Left lung (tissue), 10 donors: ENCODE results near the gene NPVF. TPM values are rescaled to one million over a fixed set of nuclear protein-coding genes. Genes with fewer than 3 reads are reported as not detected.

Experiments
- ATAC-seq: fragments of 200-7000 bp; cut with Tn5 transposase; one replicate; pipeline ENCODE4 v1.9.1; 2020; ENCODE audit warnings: moderate library complexity
- DNase-seq, 4 donors: peaks; one replicate each; pipeline ENCODE4 v3.0.0-alpha.2; 2013 to 2020
- H3K27ac ChIP-seq, 2 donors: fragments of 200-600 bp; sonication (generic) in 1 of 2; one replicate each; pipeline versions ENCODE4 v1.5.0 to v1.8.0; 2020 to 2021
- H3K27me3 ChIP-seq, 2 donors: fragments of 200-600 bp; sonication (generic) in 1 of 2; one replicate each; pipeline versions ENCODE4 v1.5.0 to v1.8.0; 2020 to 2021
- H3K36me3 ChIP-seq, 2 donors: fragments of 200-600 bp; sonication (generic) in 1 of 2; one replicate each; pipeline versions ENCODE4 v1.5.0 to v1.8.0; 2020 to 2021
- H3K4me1 ChIP-seq, 2 donors: fragments of 200-600 bp; one replicate each; pipeline ENCODE4 v1.8.0; 2021
- H3K4me3 ChIP-seq, 2 donors: fragments of 200-600 bp; sonication (generic) in 1 of 2; one replicate each; pipeline versions ENCODE4 v1.5.0 to v1.8.0; 2020 to 2021; ENCODE audit warnings: mild to moderate bottlenecking in 1 of 2
- H3K9me3 ChIP-seq, 2 donors: fragments of 200-600 bp; sonication (generic) in 1 of 2; one replicate each; pipeline versions ENCODE4 v1.5.0 to v1.8.0; 2020 to 2021
- intact Hi-C, 2 donors: fragments of 100-400 bp; cut with DNase I; formaldehyde crosslinking; loops; one replicate each; pipeline versions ENCODE4 v1.11.2 to v1.14.2; 2022
- polyA plus RNA-seq, 6 donors: library from polyadenylated mRNA; unstranded; fragments of 120-200 nt; gene quantifications; one replicate each; pipeline ENCODE4 v1.2.1, GENCODE V29; 2013; ENCODE audit not compliant: insufficient read length in 6 of 6
- total RNA-seq, 2 donors: library from RNA; stranded (reverse); fragmentation: NEBNext Ultra II Directional; extraction: Animal tissue kit (Norgen Biotek cat#: 25700); gene quantifications; one replicate each; pipeline ENCODE4 v1.2.1, GENCODE V29; 2021
- TF ChIP-seq, protein P1 (sequence below), 2 donors: fragments of 200-600 bp; sonication (generic) in 1 of 2; IDR thresholded peaks; one replicate each; pipeline versions ENCODE4 v1.5.0 to v1.8.0; 2021; ENCODE audit warnings: antibody characterized with exemption in 2 of 2
- donor health status: DM: no; HTN: yes; CAD: no.
- donor health status: DM: no; HTN: no; CAD: no.

NPVF gene
- total and polyA plus RNA-seq, 8 donors, result not detected

- intact Hi-C loops, result no loop called here
- Histone ChIP-seq H3K27ac (peak overlapping the region; percentile 15 to 41), H3K9me3 (no peaks in the 10 kb centered on the region), H3K4me1 (peaks cover 4 to 24% of the 10 kb centered on the region in 2 donors), H3K4me3 (no peak overlapping the region), H3K27me3 (peaks cover 0 to 5% of the 10 kb centered on the region in 2 donors), H3K36me3 (no peaks in the 10 kb centered on the region)
- DNase-seq (peak in 1 of 4 donors; percentile 57), ATAC-seq (peak; percentile 68)
- TF ChIP-seq, protein P1, sequence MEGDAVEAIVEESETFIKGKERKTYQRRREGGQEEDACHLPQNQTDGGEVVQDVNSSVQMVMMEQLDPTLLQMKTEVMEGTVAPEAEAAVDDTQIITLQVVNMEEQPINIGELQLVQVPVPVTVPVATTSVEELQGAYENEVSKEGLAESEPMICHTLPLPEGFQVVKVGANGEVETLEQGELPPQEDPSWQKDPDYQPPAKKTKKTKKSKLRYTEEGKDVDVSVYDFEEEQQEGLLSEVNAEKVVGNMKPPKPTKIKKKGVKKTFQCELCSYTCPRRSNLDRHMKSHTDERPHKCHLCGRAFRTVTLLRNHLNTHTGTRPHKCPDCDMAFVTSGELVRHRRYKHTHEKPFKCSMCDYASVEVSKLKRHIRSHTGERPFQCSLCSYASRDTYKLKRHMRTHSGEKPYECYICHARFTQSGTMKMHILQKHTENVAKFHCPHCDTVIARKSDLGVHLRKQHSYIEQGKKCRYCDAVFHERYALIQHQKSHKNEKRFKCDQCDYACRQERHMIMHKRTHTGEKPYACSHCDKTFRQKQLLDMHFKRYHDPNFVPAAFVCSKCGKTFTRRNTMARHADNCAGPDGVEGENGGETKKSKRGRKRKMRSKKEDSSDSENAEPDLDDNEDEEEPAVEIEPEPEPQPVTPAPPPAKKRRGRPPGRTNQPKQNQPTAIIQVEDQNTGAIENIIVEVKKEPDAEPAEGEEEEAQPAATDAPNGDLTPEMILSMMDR (IDR thresholded peaks at IDR 0.05), result no peak
Measured at GRCh38 chr7:25260862-25261494, 32.7 kb upstream of the NPVF start.

DNA sequence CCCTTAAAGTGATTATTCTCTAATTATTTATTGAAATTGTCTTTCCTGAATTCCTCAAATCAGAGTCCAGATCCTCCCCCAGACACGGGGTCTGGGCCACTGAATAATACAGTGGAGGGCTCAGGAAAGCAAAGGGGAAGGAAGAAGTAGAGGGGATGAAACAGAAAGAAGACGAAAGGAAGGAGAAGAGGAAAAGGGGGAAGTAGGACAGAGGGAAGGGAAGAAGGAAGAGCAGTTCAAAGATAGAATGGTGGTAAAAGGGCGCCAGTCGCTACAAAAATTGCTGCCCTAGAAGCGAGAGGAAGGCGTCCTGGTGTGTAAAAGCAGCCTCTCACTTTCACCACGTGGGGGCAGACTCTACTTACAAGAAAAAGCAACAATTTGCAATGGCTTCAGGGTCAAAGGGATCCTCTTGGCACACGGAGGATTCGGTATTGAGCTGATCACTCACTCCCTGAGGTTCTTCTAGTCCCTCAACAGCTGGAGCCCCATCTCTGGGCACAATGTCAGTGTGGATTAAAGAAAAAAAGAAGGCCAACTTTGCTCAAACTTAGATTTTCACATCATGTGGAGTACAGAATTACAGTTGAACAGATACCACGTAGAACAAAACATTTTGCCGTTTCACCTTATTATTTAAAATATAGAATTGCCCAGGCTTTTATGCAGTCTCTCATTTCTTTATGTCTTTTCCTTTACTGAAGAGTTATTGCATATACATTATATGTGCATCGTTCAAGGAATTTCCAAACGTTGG, 31.4 kb upstream of the NPVF start:
- peak; percentile 89 for ATAC-seq

GRCh38 chr7:25256333-25256819, 28.1 kb upstream of the NPVF start:
- DNase-seq, result no peak
- ATAC-seq, result no peak
- Histone ChIP-seq H3K27me3 (peaks cover 0 to 4% of the 10 kb centered on the region in 2 donors), H3K9me3 (no peaks in the 10 kb centered on the region), H3K36me3 (no peaks in the 10 kb centered on the region), H3K4me3 (no peak overlapping the region), H3K27ac (no peak overlapping the region), H3K4me1 (peaks cover 0 to 20% of the 10 kb centered on the region in 2 donors)
- intact Hi-C loops, result loop anchor here in 1 of 2 donors (5.0 kb wide), 1 partner anchor 306 kb away; no protein-coding TSS in a partner anchor
- TF ChIP-seq, protein P1 (IDR thresholded peaks at IDR 0.05), result no peak

More for the DNA sequence above, 31.4 kb upstream of the NPVF start:
- H3K4me1 ChIP-seq, result peaks cover 4 to 24% of the 10 kb centered on the region in 2 donors
- no peak overlapping the region for H3K4me3 ChIP-seq
- no peaks in the 10 kb centered on the region for H3K36me3 ChIP-seq
- DNase-seq, result peak in 2 of 4 donors; percentile 74 to 83
- intact Hi-C loops, result loop anchor here in 1 of 2 donors (5.0 kb wide), 1 partner anchor 303 kb away; no protein-coding TSS in a partner anchor
- H3K27ac ChIP-seq, result no peak overlapping the region
- H3K27me3 ChIP-seq, result peaks cover 0 to 4% of the 10 kb centered on the region in 2 donors
- TF ChIP-seq, protein P1 (IDR thresholded peaks at IDR 0.05), result peak; percentile 66 to 72
- no peaks in the 10 kb centered on the region for H3K9me3 ChIP-seq

GRCh38 chr7:25255611-25256332, 27.5 kb upstream of the NPVF start:
- DNase-seq (peak in 1 of 4 donors; percentile 27), ATAC-seq (no peak)
- H3K9me3 ChIP-seq, result no peaks in the 10 kb centered on the region
- peaks cover 0 to 4% of the 10 kb centered on the region in 2 donors for H3K27me3 ChIP-seq
- peaks cover 0 to 14% of the 10 kb centered on the region in 2 donors for H3K4me1 ChIP-seq
- TF ChIP-seq, protein P1 (IDR thresholded peaks at IDR 0.05), result no peak
- H3K36me3 ChIP-seq, result no peaks in the 10 kb centered on the region
- H3K4me3 ChIP-seq, result no peak overlapping the region
- no peak overlapping the region for H3K27ac ChIP-seq
- intact Hi-C loops, result loop anchor here in 1 of 2 donors (2.0 to 5.0 kb wide), 2 partner anchors 135 to 307 kb away; no protein-coding TSS in a partner anchor
